ENCODE results near the gene BRIP1.
"Not testable (repeated sequence)": the region's sequence is repeated elsewhere in the genome, so short reads cannot be mapped to it uniquely, and the experiment has no call there.

The BRIP1 gene

DNA sequence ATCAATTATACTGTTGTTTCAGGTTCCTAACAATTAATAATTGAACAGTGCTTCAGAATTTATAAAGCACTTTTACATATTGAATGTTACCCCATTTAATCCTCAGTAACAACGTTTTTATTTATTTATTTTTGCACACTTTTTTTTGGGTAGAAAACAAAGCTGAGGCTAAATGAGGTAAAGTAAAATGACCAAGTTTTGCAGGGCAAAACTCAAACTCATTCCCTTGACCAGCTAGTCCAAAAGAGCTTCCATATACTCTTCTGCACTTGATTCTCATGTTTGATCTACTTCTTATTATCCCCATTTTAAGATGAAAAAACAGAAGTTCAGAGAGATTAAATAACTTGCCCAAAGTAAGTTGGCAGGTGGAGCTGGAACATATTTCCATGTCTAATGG is 191.2 kb downstream of the BRIP1 start:
- no peak for DNase-seq (ENCODE audit: extremely low read depth, insufficient read length)
- TF ChIP-seq, protein P1, sequence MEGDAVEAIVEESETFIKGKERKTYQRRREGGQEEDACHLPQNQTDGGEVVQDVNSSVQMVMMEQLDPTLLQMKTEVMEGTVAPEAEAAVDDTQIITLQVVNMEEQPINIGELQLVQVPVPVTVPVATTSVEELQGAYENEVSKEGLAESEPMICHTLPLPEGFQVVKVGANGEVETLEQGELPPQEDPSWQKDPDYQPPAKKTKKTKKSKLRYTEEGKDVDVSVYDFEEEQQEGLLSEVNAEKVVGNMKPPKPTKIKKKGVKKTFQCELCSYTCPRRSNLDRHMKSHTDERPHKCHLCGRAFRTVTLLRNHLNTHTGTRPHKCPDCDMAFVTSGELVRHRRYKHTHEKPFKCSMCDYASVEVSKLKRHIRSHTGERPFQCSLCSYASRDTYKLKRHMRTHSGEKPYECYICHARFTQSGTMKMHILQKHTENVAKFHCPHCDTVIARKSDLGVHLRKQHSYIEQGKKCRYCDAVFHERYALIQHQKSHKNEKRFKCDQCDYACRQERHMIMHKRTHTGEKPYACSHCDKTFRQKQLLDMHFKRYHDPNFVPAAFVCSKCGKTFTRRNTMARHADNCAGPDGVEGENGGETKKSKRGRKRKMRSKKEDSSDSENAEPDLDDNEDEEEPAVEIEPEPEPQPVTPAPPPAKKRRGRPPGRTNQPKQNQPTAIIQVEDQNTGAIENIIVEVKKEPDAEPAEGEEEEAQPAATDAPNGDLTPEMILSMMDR (IDR thresholded peaks at IDR 0.05; ENCODE audit: insufficient read depth, low read length, poor library complexity, severe bottlenecking): no peak
- Histone ChIP-seq H3K4me3 (replicated peaks; ENCODE audit: low read depth, low read length) (no peak overlapping the region), H3K27me3 (replicated peaks; ENCODE audit: control insufficient read depth, insufficient read depth, low read length) (no peaks in the 10 kb centered on the region), H3K36me3 (ENCODE audit: control insufficient read depth, insufficient read depth, low read length) (no peaks in the 10 kb centered on the region)

DNA sequence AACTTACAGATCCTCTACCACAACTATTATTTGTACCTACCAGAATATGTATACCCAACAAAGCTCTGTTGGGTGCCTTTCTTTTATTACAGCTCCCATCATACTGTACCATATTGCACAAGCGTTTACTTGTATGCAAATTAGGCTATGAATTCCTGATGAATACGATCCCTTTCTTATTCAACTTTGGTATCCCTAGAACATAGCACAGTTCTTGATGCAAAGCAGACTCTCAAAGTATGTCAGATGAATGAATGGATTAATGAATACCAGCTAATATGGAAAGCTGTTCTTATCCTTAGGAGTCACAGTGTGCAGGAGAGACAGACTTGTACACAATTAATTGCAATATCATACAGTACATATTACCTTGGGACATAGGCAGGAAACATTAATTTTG is 192.6 kb downstream of the BRIP1 start:
- TF ChIP-seq, protein P1 (IDR thresholded peaks at IDR 0.05; ENCODE audit: insufficient read depth, low read length, poor library complexity, severe bottlenecking): no peak
- DNase-seq (ENCODE audit: extremely low read depth, insufficient read length): no peak
- no peak overlapping the region for H3K4me3 ChIP-seq (replicated peaks; ENCODE audit: low read depth, low read length)

DNA sequence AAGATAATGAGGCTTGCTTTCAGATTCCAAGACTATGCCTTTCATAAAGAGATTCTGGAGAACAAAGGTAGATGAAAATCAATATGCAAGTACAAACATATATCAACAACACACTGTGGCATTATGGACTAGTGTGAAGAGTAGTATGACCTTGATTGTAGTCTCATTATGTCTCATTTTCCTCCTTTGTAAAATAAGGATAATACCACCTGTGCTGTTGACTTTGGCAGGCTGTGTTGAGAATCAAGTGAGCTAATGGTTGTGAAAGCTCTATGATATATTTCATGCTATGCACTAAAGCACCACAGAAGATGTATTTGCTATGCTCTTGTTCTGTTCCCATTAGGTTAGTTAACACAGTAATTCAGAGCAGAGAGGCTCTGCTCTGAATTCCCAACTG is 193.8 kb downstream of the BRIP1 start:
- Histone ChIP-seq H3K27me3 (replicated peaks; ENCODE audit: control insufficient read depth, insufficient read depth, low read length) (no peaks in the 10 kb centered on the region), H3K4me3 (replicated peaks; ENCODE audit: low read depth, low read length) (no peak overlapping the region)
- no peak for DNase-seq (ENCODE audit: extremely low read depth, insufficient read length)

More for the DNA sequence above, 192.6 kb downstream of the BRIP1 start:
- no peaks in the 10 kb centered on the region for H3K36me3 ChIP-seq (ENCODE audit: control insufficient read depth, insufficient read depth, low read length)
- H3K27me3 ChIP-seq (replicated peaks; ENCODE audit: control insufficient read depth, insufficient read depth, low read length): no peaks in the 10 kb centered on the region

DNA sequence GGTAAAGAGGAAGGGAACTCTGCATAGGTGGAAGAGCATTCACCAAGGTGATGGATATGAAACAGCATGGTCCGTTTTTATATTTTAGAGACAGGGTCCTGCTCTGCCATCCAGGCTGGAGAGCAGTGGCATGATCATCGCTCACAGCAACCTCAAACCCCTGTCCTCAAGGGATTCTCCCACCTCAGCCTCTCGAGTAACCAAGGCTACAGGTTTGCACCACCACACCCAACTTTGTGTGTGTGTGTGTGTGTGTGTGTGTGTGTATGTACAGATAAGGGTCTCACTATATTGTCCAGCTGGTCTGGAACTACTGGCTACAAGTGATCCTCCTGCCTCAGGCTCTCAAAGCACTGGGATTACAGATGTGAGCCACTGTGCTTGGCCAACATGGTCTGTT is 194.8 kb downstream of the BRIP1 start:
- TF ChIP-seq, protein P1 (IDR thresholded peaks at IDR 0.05; ENCODE audit: insufficient read depth, low read length, poor library complexity, severe bottlenecking): no peak
- Histone ChIP-seq H3K36me3 (ENCODE audit: control insufficient read depth, insufficient read depth, low read length) (no peaks in the 10 kb centered on the region), H3K27me3 (replicated peaks; ENCODE audit: control insufficient read depth, insufficient read depth, low read length) (no peaks in the 10 kb centered on the region), H3K4me3 (replicated peaks; ENCODE audit: low read depth, low read length) (no peak overlapping the region)
- DNase-seq (ENCODE audit: extremely low read depth, insufficient read length): no peak

More for the DNA sequence above, 193.8 kb downstream of the BRIP1 start:
- TF ChIP-seq, protein P1 (IDR thresholded peaks at IDR 0.05; ENCODE audit: insufficient read depth, low read length, poor library complexity, severe bottlenecking): no peak
- H3K36me3 ChIP-seq (ENCODE audit: control insufficient read depth, insufficient read depth, low read length): no peaks in the 10 kb centered on the region

DNA sequence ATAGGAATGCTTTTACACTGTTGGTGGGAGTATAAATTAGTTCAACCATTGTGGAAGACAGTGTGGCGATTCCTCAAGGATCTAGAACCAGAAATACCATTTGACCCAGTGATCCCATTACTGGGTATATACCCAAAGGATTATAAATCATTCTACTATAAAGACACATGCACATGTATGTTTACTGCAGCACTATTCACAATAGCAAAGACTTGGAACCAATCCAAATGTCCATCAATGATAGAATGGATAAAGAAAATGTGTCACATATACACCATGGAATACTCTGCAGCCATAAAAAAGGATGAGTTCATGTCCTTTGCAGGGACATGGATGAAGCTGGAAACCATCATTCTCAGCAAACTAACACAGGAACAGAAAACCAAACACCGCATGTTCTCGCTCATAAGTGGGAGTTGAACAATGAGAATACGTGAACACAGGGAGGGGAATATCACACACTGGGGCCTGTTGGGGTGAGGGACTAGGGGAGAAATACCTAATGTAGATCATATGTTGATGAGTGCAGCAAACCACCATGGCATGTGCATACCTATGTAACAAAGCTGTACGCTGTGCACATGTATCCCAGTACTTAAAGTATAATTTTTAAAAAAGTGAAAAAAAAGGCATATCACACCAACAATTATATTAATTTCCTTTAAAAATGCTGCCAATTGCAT is 196.8 kb downstream of the BRIP1 start:
- DNase-seq (ENCODE audit: extremely low read depth, insufficient read length); H3K27me3 ChIP-seq (replicated peaks; ENCODE audit: control insufficient read depth, insufficient read depth, low read length); H3K36me3 ChIP-seq (ENCODE audit: control insufficient read depth, insufficient read depth, low read length): not testable (repeated sequence)

DNA sequence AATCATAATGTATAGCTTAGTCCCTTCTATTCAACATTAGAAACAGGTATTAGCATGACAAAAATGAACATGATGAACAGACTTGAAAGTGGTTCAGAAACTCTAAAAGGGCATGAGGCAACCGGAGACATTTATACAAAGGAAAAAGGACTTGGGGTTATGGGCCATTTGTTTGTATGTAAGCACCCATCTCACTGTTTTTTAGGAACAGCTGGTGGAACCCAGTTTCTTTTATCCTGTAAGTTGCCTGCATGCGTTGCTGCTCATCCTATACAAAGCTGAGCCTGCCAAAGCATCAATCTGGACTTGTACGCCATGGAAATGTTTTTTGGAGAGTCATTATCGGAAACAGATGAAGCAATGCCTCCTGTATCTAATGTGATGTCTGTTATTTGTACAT is 200.0 kb downstream of the BRIP1 start:
- TF ChIP-seq, protein P1 (IDR thresholded peaks at IDR 0.05; ENCODE audit: insufficient read depth, low read length, poor library complexity, severe bottlenecking): no peak
- H3K36me3 ChIP-seq (ENCODE audit: control insufficient read depth, insufficient read depth, low read length): no peaks in the 10 kb centered on the region
- H3K27me3 ChIP-seq (replicated peaks; ENCODE audit: control insufficient read depth, insufficient read depth, low read length): no peaks in the 10 kb centered on the region
- H3K4me3 ChIP-seq (replicated peaks; ENCODE audit: low read depth, low read length): no peak overlapping the region
- no peak for DNase-seq (ENCODE audit: extremely low read depth, insufficient read length)

More for the DNA sequence above, 196.8 kb downstream of the BRIP1 start:
- H3K4me3 ChIP-seq (replicated peaks; ENCODE audit: low read depth, low read length): not testable (repeated sequence)

Data from GM06990 (cell line).